Skeletal muscle satellite cell (primary cell): Measurements from ENCODE around the gene PRR15L.
"Not testable (repeated sequence)": the region's sequence is repeated elsewhere in the genome, so short reads cannot be mapped to it uniquely, and the experiment has no call there.

Experiments
- H3K27me3 ChIP-seq: 2 replicates; pipeline ENCODE4 v1.7.0; 2013; ENCODE audit warnings: low read length; ENCODE audit not compliant: control insufficient read depth, insufficient read depth
- H3K36me3 ChIP-seq: 2 replicates; pipeline ENCODE4 v1.7.0; 2013; ENCODE audit warnings: mild to moderate bottlenecking, control low read depth, low read length; ENCODE audit not compliant: insufficient read depth
- H3K4me1 ChIP-seq: 2 replicates; pipeline ENCODE4 v1.7.0; 2013; ENCODE audit warnings: low read length; ENCODE audit not compliant: control insufficient read depth, insufficient read depth
- H3K4me2 ChIP-seq: 2 replicates; pipeline ENCODE4 v1.7.0; 2013; ENCODE audit warnings: mild to moderate bottlenecking, low read length
- H3K4me3 ChIP-seq: 2 replicates; pipeline ENCODE4 v1.7.0; 2013; ENCODE audit warnings: low read length
- H3K9ac ChIP-seq: 2 replicates; pipeline ENCODE4 v1.7.0; 2013; ENCODE audit warnings: mild to moderate bottlenecking, low read depth, low read length, moderate library complexity
- H3K9me3 ChIP-seq: replicated peaks from 2 replicates; pipeline ENCODE4 v1.7.0; 2013; ENCODE audit warnings: mild to moderate bottlenecking, control low read depth, low read length

The PRR15L gene

DNA sequence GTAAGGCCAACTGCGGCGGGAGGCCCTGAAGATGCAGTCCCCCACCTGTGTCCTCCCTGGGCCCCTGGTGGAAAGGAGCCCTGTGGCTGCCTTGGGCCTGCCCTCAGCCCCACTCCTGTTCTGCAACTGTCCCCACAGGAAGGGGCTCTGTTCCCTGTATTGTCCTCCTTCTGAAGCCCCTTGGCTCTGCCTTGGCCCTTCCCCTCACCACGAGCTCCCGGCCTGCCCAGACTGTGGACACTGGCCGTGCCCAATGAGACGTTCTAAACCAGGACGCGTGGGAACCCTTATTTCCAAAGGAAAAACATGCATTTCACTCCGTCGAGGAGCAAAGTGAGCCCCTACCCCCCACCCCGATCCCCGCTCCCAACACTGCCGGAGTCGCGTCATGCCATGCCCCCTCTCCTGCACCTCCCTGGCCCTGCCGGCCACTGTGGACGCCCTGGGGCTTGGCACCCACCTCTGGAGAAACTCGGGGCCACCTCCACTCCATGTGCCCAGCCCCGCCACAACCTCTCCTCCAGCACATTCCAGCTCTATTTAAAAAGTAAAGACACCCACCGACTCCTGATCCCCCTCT is 29.8 kb downstream of the PRR15L start:
- peaks cover 21% of the 10 kb centered on the region for H3K36me3 ChIP-seq
- no peaks in the 10 kb centered on the region for H3K9me3 ChIP-seq
- H3K9ac ChIP-seq = no peak overlapping the region
- peaks cover 3% of the 10 kb centered on the region for H3K4me1 ChIP-seq
- no peak overlapping the region for H3K4me2 ChIP-seq
- H3K4me3 ChIP-seq = no peak overlapping the region
- no peaks in the 10 kb centered on the region for H3K27me3 ChIP-seq

DNA sequence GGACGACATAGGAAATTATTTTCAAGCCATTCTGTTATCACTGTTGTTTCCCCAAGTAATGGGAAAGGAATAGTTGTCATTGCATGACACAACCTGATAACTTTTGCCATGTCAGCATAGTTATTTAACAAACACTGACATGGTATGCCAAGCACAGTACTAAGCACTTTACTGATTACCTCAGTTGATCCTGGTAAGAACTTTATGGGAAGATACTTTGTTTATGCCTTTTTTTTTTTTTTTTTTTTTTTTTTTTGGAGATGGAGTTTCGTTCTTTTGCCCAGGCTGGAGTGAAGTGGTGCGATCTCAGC is 32.0 kb downstream of the PRR15L start:
- H3K4me1 ChIP-seq = no peaks in the 10 kb centered on the region
- no peak overlapping the region for H3K9ac ChIP-seq
- H3K36me3 ChIP-seq = peaks cover 23% of the 10 kb centered on the region
- H3K27me3 ChIP-seq = no peaks in the 10 kb centered on the region
- no peak overlapping the region for H3K4me2 ChIP-seq
- no peaks in the 10 kb centered on the region for H3K9me3 ChIP-seq
- no peak overlapping the region for H3K4me3 ChIP-seq

DNA sequence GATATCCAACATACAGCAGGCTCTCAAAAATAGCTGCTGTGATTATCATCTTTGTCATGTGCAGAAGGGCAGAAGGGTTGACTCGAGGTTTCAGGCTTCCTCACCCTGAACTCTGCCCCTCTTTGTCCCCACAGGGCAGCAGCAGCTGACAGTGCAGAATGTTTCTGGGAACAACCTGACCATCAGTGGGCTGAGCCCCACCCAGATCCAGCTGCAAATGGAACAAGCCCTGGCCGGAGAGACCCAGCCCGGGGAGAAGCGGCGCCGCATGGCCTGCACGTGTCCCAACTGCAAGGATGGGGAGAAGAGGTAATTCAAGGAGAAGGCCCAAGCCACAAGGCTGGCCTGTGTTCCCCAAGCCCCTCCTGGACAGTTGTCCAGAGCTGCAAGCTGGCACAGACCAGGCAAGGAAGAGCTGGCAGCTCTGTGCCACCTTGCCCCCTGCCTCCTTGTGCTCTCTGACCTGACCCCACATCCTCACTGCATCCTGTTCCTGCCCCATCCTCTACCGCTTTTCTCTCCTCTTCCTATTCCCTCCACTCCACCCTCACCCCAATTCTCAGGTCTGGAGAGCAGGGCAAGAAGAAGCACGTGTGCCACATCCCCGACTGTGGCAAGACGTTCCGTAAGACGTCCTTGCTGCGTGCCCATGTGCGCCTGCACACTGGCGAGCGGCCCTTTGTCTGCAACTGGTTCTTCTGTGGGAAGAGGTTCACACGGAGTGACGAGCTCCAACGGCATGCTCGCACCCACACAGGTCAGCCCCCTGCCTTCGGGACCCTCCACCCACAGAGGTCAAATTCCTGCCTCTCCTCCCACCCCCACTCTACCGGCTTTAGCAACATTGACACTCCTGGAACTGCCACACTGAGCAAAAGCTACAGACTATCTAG is 32.7 kb downstream of the PRR15L start:
- Histone ChIP-seq H3K9ac (no peak overlapping the region), H3K4me1 (no peaks in the 10 kb centered on the region), H3K9me3 (no peaks in the 10 kb centered on the region), H3K4me3 (no peak overlapping the region), H3K27me3 (no peaks in the 10 kb centered on the region), H3K4me2 (no peak overlapping the region), H3K36me3 (peaks cover 23% of the 10 kb centered on the region)

DNA sequence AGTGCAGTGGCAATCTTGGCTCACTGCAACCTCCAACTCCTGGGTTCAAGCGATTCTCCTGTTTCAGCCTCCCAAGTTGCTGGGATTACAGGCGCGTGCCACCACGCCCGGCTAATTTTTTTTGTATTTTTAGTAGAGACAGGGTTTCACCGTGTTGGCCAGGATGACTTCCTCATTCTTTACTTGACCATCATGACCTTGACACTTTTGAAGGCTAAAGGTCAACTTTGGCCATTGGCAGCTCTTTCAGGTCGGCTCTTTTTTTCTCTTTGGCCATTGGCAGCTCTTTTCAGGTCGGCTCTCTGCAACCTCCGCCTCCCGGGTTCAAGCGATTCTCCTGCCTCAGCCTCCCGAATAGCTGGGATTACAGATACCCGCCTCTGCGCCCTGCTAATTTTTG is 37.8 kb downstream of the PRR15L start:
- not testable (repeated sequence) for H3K9me3 ChIP-seq, H3K4me2 ChIP-seq, H3K9ac ChIP-seq, H3K27me3 ChIP-seq, H3K4me1 ChIP-seq, H3K4me3 ChIP-seq
- peaks cover 25% of the 10 kb centered on the region for H3K36me3 ChIP-seq

DNA sequence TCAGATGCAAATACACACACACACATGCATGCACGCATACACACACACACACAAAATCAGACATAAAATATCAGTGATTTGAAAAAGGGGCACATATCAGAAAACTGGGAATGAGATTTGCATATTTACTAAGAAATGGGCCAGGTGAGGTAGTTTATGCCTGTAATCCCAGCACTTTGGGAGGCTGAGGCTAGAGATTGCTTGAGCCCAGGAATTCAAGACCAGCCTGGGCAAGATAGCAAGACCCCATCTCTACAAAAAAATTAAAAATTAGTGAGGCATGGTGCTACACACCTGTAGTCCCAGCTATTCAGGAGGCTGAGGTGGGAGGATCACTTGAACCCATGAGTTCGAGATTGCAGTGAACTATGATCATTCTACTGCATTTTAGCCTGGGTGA is 38.7 kb downstream of the PRR15L start:
- Histone ChIP-seq H3K4me2 (no peak overlapping the region), H3K36me3 (peaks cover 21% of the 10 kb centered on the region)

DNA sequence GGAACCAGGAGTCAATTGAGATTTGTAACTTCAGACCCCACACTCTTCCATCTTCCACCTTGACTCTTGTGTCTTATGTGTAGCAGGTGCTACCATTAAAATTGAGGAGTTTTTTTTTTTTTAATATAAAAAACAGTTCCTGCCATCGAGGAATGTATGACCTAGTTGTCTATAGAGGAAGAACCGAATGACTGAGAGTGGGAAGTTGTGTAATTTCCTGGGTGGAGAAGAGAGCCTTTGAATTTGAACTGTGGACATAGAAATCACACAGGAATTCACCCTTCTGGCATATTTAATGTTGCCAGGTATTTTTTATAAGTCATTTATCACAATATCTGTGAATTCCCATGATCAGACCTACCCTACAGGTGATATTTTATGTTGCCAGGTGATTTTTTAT is 39.7 kb downstream of the PRR15L start:
- no peak overlapping the region for H3K4me2 ChIP-seq
- H3K4me3 ChIP-seq = no peak overlapping the region
- no peaks in the 10 kb centered on the region for H3K27me3 ChIP-seq
- H3K9ac ChIP-seq = no peak overlapping the region
- peaks cover 16% of the 10 kb centered on the region for H3K36me3 ChIP-seq
- H3K4me1 ChIP-seq = peaks cover 8% of the 10 kb centered on the region
- no peaks in the 10 kb centered on the region for H3K9me3 ChIP-seq

More for the DNA sequence above, 38.7 kb downstream of the PRR15L start:
- Histone ChIP-seq H3K4me3 (no peak overlapping the region), H3K9me3 (no peaks in the 10 kb centered on the region), H3K27me3 (no peaks in the 10 kb centered on the region), H3K4me1 (peaks cover 8% of the 10 kb centered on the region), H3K9ac (no peak overlapping the region)

DNA sequence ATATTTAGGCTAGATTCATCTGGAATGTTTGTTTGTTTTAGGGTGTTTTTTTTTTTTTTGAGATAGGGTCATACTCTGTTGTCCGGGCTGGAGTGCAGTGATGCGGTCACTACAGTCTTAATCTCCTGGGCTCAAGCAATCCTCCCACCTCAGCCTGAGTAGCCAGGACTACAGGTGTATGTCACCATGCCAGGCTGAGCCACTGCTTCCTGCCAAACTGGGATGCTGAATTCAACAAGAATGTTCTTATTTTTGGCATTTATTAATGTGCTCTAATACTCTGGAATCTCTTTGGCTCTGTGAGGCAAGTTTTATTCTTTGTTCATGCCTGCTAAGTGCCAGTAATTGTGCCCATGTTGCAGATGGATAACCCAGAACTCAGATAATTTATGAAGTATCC is 40.1 kb downstream of the PRR15L start:
- Histone ChIP-seq H3K36me3 (peaks cover 13% of the 10 kb centered on the region), H3K4me1 (peaks cover 8% of the 10 kb centered on the region), H3K4me2 (no peak overlapping the region), H3K9me3 (no peaks in the 10 kb centered on the region), H3K9ac (no peak overlapping the region), H3K4me3 (no peak overlapping the region), H3K27me3 (no peaks in the 10 kb centered on the region)

DNA sequence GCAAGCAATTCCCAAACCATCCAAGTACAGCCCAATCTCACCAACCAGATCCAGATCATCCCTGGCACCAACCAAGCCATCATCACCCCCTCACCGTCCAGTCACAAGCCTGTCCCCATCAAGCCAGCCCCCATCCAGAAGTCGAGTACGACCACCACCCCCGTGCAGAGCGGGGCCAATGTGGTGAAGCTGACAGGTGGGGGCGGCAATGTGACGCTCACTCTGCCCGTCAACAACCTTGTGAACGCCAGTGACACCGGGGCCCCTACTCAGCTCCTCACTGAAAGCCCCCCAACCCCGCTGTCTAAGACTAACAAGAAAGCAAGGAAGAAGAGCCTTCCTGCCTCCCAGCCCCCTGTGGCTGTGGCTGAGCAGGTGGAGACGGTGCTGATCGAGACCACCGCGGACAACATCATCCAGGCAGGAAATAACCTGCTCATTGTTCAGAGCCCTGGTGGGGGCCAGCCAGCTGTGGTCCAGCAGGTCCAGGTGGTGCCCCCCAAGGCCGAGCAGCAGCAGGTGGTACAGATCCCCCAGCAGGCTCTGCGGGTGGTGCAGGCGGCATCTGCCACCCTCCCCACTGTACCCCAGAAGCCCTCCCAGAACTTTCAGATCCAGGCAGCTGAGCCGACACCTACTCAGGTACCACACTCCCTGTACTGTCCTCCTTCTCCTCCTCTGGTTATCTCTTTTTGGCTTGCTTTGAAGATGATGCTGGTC is 41.0 kb downstream of the PRR15L start:
- H3K4me1 ChIP-seq = peaks cover 8% of the 10 kb centered on the region
- H3K4me3 ChIP-seq = no peak overlapping the region
- H3K27me3 ChIP-seq = no peaks in the 10 kb centered on the region
- peaks cover 13% of the 10 kb centered on the region for H3K36me3 ChIP-seq
- no peak overlapping the region for H3K4me2 ChIP-seq
- no peak overlapping the region for H3K9ac ChIP-seq
- no peaks in the 10 kb centered on the region for H3K9me3 ChIP-seq

DNA sequence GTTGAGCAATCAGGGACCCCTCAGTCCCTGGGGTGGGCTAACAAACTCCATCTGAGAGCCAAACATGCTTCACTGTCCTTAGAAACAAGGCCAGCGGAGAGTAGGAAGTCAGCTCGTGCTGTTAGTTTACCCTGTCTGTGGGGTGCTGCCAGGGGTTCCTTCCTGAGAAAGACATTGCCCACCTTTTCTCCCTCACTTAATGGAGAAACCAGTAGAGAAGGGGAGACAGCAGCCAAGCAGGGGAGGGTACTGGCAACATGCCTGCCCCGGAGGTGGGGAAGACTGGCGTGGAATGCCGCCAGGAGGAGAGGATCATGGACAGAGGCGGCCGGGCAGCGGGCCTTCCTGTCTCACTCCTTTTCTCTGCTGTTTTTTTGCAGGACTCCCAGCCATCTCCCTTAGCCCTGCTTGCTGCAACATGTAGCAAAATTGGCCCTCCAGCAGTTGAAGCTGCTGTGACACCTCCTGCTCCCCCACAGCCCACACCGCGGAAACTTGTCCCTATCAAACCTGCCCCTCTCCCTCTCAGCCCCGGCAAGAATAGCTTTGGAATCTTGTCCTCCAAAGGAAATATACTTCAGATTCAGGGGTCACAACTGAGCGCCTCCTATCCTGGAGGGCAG is 41.8 kb downstream of the PRR15L start:
- Histone ChIP-seq H3K27me3 (no peaks in the 10 kb centered on the region), H3K4me2 (no peak overlapping the region), H3K9me3 (no peaks in the 10 kb centered on the region), H3K4me3 (no peak overlapping the region), H3K4me1 (peaks cover 8% of the 10 kb centered on the region), H3K9ac (no peak overlapping the region), H3K36me3 (peaks cover 13% of the 10 kb centered on the region)

DNA sequence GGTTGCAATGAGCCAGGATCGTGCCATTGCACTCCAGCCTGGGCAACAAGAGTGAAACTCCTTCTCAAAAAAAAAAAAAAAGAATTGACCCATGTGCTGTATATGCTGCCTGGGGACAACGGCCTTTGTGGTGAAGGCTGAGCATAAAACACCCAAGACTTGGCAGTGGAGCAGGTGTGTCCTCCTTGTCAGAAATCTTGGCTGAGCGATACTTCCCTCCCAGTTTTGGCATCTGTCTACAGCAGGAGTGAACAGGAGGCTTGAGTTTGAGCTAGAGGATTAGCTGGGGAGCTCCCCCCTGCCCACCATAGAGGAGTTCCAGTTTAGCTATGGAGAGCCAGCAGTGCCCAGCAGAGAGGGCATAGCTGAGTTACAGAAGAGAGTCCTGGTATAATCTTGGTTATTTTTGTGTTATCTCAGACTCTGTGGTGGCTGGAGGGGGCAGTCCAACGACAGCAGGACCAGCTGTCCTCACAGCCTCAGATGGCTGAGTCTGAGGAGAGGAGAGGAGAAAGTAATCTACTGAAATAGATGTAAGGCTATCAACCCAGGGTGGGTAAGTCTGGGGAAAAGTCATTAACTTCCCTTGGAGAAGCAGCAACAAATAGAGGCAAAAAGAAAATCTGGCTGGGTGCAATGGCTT is 43.3 kb downstream of the PRR15L start:
- no peak overlapping the region for H3K4me2 ChIP-seq
- no peak overlapping the region for H3K4me3 ChIP-seq
- no peaks in the 10 kb centered on the region for H3K27me3 ChIP-seq
- H3K36me3 ChIP-seq = peaks cover 13% of the 10 kb centered on the region
- H3K9me3 ChIP-seq = no peaks in the 10 kb centered on the region
- peaks cover 8% of the 10 kb centered on the region for H3K4me1 ChIP-seq
- H3K9ac ChIP-seq = no peak overlapping the region

DNA sequence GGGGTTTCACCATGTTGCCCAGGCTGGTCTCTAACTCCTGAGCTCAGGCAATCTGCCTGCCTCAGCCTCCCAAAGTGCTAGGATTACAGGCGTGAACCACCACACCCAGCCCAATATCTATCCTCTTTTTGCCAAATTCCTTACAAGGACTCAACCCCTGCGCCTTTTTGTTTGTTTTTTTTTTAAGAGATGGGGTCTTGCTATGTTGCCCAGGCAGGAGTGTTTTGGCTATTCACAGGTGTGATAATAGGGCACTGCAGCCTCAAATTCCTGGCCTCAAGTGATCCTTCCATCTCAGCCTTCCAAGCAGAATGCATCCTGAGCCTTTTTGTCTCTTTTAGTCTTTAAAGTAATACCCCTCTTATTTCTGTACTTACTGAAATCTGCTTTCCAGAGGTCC is 44.6 kb downstream of the PRR15L start:
- H3K4me3 ChIP-seq = no peak overlapping the region
- no peak overlapping the region for H3K4me2 ChIP-seq
- no peak overlapping the region for H3K9ac ChIP-seq
- peaks cover 5% of the 10 kb centered on the region for H3K4me1 ChIP-seq
- no peaks in the 10 kb centered on the region for H3K27me3 ChIP-seq
- H3K36me3 ChIP-seq = peaks cover 13% of the 10 kb centered on the region
- no peaks in the 10 kb centered on the region for H3K9me3 ChIP-seq
